ENCODE results near the gene ZNF684.
"Not testable (repeated sequence)": the region's sequence is repeated elsewhere in the genome, so short reads cannot be mapped to it uniquely, and the experiment has no call there.

ZNF684 gene

DNA sequence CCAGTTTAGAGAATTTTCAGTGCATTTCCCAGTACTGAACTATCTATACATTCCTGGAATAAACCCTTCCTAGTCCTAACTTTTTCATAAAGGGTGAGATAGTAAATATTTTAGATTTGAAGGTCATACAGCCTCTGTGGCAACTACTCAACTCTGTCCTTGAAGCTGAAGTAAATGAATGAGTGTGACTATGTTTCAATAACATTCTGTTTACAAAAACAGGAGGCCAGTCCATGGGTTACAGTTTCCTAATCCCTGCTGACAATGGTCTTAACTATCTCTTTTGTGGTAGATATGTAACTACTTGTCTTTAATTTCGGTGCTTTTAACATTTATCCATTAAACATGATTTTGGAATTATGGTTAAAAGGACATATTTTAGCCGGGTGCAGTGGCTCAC, 4.3 kb downstream of the ZNF684 start:
- H3K4me3 ChIP-seq (ENCODE audit: low read depth, low read length): no peak overlapping the region
- no peak overlapping the region for H3K9ac ChIP-seq (ENCODE audit: low read length)
- H3K27ac ChIP-seq (ENCODE audit: low read depth, low read length): no peak overlapping the region
- H3K27me3 ChIP-seq (ENCODE audit: control insufficient read depth, insufficient read depth, low read length): no peaks in the 10 kb centered on the region
- 0 out of 2 replicates have a peak, but pooled peaks cover 6% of the 10 kb centered on the region for H3K36me3 ChIP-seq (ENCODE audit: control insufficient read depth, insufficient read depth, low read length)
- H3K9me3 ChIP-seq (ENCODE audit: control insufficient read depth, insufficient read depth, low read depth, low read length): no peaks in the 10 kb centered on the region
- no peaks in the 10 kb centered on the region for H3K4me1 ChIP-seq (ENCODE audit: control insufficient read depth, insufficient read depth, low read length)

DNA sequence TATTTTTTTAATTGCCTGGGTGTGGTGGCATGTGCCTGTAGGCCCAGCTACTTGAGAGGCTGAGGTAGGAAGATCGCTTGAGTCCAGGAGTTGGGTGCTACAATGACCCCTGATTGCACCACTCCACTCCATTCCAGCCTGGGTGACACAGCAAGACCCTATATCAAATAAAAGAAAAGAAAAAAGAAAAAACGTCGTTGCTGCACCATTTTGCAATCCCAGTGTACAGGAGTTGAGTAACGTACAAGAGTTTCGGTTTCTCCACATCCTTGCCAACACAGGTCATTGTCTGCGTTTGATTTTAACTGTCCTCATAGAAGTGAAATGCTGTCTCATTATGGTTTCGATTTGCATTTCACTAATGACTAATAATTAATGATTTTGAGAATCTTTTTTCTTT, 7.9 kb downstream of the ZNF684 start:
- H3K9me3 ChIP-seq (ENCODE audit: control insufficient read depth, insufficient read depth, low read depth, low read length): no peaks in the 10 kb centered on the region
- H3K36me3 ChIP-seq (ENCODE audit: control insufficient read depth, insufficient read depth, low read length): peaks cover 25% of the 10 kb centered on the region
- H3K27ac ChIP-seq (ENCODE audit: low read depth, low read length): no peak overlapping the region
- H3K27me3 ChIP-seq (ENCODE audit: control insufficient read depth, insufficient read depth, low read length): no peaks in the 10 kb centered on the region
- H3K4me3 ChIP-seq (ENCODE audit: low read depth, low read length): no peak overlapping the region
- H3K9ac ChIP-seq (ENCODE audit: low read length): no peak overlapping the region
- H3K4me1 ChIP-seq (ENCODE audit: control insufficient read depth, insufficient read depth, low read length): no peaks in the 10 kb centered on the region

DNA sequence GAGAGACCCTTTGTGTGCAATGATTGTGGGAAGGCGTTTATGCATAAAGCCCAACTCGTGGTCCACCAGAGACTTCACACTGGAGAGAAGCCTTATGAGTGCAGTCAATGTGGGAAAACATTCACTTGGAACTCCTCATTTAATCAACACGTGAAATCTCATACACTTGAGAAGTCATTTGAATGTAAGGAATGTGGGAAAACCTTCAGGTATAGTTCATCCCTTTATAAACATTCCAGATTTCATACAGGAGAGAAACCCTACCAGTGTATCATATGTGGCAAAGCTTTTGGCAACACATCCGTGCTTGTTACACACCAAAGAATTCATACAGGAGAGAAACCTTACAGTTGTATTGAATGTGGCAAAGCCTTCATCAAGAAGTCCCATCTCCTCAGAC, 15.5 kb downstream of the ZNF684 start:
- peaks cover 17% of the 10 kb centered on the region for H3K9me3 ChIP-seq (ENCODE audit: control insufficient read depth, insufficient read depth, low read depth, low read length)
- no peaks in the 10 kb centered on the region for H3K27me3 ChIP-seq (ENCODE audit: control insufficient read depth, insufficient read depth, low read length)
- no peak overlapping the region for H3K4me3 ChIP-seq (ENCODE audit: low read depth, low read length)
- no peaks in the 10 kb centered on the region for H3K4me1 ChIP-seq (ENCODE audit: control insufficient read depth, insufficient read depth, low read length)
- no peak overlapping the region for H3K27ac ChIP-seq (ENCODE audit: low read depth, low read length)
- H3K9ac ChIP-seq (ENCODE audit: low read length): no peak overlapping the region
- H3K36me3 ChIP-seq (ENCODE audit: control insufficient read depth, insufficient read depth, low read length): peaks cover 39% of the 10 kb centered on the region

DNA sequence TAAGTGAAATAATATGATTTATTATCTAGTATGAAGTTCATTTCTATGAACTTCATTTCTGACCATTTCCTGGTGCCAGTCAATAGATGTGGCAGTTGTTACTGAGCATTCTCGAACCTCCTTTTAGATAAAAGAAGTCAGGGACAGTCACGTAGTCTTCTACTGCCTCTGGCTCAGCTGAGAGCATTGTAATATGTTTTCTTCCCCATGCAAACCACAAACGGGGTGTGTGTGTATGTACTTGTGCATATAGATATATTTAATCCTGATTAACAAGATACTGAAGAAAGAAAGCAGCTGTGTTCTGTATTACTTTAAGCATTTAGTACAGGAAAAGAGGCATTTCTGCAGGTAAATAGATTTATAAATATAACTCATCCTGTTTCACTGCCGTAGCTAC, 21.6 kb downstream of the ZNF684 start:
- Histone ChIP-seq H3K36me3 (ENCODE audit: control insufficient read depth, insufficient read depth, low read length) (no peaks in the 10 kb centered on the region), H3K27ac (ENCODE audit: low read depth, low read length) (no peak overlapping the region), H3K27me3 (ENCODE audit: control insufficient read depth, insufficient read depth, low read length) (no peaks in the 10 kb centered on the region), H3K4me3 (ENCODE audit: low read depth, low read length) (no peak overlapping the region), H3K9ac (ENCODE audit: low read length) (no peak overlapping the region), H3K9me3 (ENCODE audit: control insufficient read depth, insufficient read depth, low read depth, low read length) (no peaks in the 10 kb centered on the region), H3K4me1 (ENCODE audit: control insufficient read depth, insufficient read depth, low read length) (no peaks in the 10 kb centered on the region)

DNA sequence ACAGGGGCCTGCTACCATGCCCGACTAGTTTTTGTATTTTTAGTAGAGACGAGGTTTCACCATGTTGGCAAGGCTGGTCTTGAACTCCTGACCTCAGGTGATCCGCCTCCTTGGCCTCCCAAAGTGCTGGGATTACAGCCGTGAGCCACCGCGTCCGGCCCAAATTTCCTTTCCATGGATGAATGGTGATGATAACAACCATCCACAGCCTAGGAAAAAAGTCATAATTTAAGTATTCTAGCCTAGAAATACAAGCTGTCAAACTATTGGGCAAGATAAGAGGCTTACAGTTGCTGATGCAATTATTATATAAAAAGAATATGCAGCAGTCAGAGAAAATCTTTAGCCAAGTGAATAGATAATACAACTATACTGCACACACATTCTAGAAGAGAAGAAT, 23.4 kb downstream of the ZNF684 start:
- not testable (repeated sequence) for H3K27ac ChIP-seq (ENCODE audit: low read depth, low read length); H3K36me3 ChIP-seq (ENCODE audit: control insufficient read depth, insufficient read depth, low read length); H3K4me3 ChIP-seq (ENCODE audit: low read depth, low read length); H3K9me3 ChIP-seq (ENCODE audit: control insufficient read depth, insufficient read depth, low read depth, low read length); H3K4me1 ChIP-seq (ENCODE audit: control insufficient read depth, insufficient read depth, low read length); H3K27me3 ChIP-seq (ENCODE audit: control insufficient read depth, insufficient read depth, low read length); H3K9ac ChIP-seq (ENCODE audit: low read length)

DNA sequence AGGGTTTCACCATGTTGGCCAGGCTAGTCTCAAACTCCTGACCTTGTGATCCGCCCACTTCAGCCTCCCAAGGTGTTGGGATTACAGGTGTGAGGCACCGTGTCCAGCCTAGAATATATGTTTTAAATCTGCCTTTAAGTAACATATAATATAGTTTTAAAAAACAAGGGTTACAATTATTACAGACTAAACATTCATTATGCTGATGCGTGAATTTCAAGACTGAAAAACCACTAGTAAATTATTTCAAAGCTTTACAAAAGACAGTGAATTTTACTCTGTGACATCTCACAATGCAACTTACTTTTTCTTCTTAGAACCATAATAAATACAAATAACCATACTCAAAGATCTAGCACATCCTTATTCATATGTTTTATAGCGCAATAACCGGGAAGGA, 24.7 kb downstream of the ZNF684 start:
- no peaks in the 10 kb centered on the region for H3K27me3 ChIP-seq (ENCODE audit: control insufficient read depth, insufficient read depth, low read length)
- no peaks in the 10 kb centered on the region for H3K9me3 ChIP-seq (ENCODE audit: control insufficient read depth, insufficient read depth, low read depth, low read length)
- no peak overlapping the region for H3K4me3 ChIP-seq (ENCODE audit: low read depth, low read length)
- no peaks in the 10 kb centered on the region for H3K36me3 ChIP-seq (ENCODE audit: control insufficient read depth, insufficient read depth, low read length)
- H3K4me1 ChIP-seq (ENCODE audit: control insufficient read depth, insufficient read depth, low read length): no peaks in the 10 kb centered on the region
- H3K9ac ChIP-seq (ENCODE audit: low read length): no peak overlapping the region
- H3K27ac ChIP-seq (ENCODE audit: low read depth, low read length): no peak overlapping the region

DNA sequence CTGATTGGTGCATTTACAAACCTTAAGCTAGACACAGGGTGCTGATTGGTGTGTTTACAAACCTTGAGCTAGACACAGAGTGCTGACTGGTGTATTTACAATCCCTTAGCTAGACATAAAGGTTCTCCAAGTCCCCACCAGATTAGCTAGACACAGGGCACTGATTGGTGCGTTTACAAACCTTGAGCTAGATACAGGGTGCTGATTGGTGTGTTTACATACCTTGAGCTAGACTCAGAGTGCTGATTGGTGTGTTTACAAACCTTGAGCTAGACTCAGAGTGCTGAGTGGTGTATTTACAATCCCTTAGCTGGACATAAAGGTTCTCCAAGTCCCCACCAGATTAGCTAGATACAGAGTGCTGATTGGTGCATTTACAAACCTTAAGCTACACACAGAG, 26.8 kb downstream of the ZNF684 start:
- not testable (repeated sequence) for H3K27me3 ChIP-seq (ENCODE audit: control insufficient read depth, insufficient read depth, low read length); H3K27ac ChIP-seq (ENCODE audit: low read depth, low read length); H3K36me3 ChIP-seq (ENCODE audit: control insufficient read depth, insufficient read depth, low read length)

DNA sequence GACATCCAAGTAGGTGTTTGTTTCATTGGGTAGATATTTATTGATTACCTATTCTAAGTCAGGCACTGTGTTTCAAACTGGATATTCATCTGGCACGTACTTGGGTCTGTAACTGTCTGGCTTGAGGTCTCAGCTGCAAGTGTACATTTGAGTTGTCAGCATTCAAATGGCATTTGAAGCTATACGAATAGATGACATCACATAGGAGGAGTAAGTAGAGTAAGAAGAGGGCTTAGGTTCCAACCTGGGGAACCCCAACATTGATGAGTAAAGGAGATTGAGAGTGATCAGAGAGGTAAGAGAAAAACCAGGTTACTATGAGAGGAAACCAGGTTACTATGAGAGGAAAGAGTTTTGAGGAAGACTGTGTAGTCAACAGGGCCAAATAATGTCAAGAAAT, 30.7 kb downstream of the ZNF684 start:
- no peak overlapping the region for H3K9ac ChIP-seq (ENCODE audit: low read length)
- H3K4me1 ChIP-seq (ENCODE audit: control insufficient read depth, insufficient read depth, low read length): no peaks in the 10 kb centered on the region
- H3K27me3 ChIP-seq (ENCODE audit: control insufficient read depth, insufficient read depth, low read length): no peaks in the 10 kb centered on the region
- no peaks in the 10 kb centered on the region for H3K9me3 ChIP-seq (ENCODE audit: control insufficient read depth, insufficient read depth, low read depth, low read length)
- no peak overlapping the region for H3K4me3 ChIP-seq (ENCODE audit: low read depth, low read length)
- H3K27ac ChIP-seq (ENCODE audit: low read depth, low read length): no peak overlapping the region
- no peaks in the 10 kb centered on the region for H3K36me3 ChIP-seq (ENCODE audit: control insufficient read depth, insufficient read depth, low read length)

More for the DNA sequence above, 26.8 kb downstream of the ZNF684 start:
- H3K9me3 ChIP-seq (ENCODE audit: control insufficient read depth, insufficient read depth, low read depth, low read length); H3K4me1 ChIP-seq (ENCODE audit: control insufficient read depth, insufficient read depth, low read length); H3K4me3 ChIP-seq (ENCODE audit: low read depth, low read length); H3K9ac ChIP-seq (ENCODE audit: low read length): not testable (repeated sequence)

DNA sequence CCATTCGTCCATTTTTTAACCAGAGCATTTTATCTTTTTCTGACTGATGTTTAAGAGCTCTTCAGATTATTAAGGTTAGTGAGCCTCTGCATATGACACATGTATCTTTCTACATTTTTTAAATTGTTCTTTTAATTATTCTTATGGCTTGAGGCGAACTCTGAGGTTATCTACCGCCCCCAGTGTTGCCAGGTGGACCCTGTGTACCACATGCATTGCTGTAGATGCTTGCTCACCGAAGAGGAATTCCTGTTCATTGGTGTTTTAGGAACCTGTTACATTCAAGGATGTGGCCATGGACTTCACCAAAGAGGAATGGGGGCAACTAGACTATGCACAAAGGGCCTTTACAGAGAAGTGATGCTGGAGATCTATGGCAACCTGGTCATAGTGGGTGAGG, 31.8 kb downstream of the ZNF684 start:
- no peak overlapping the region for H3K27ac ChIP-seq (ENCODE audit: low read depth, low read length)
- no peak overlapping the region for H3K4me3 ChIP-seq (ENCODE audit: low read depth, low read length)
- H3K36me3 ChIP-seq (ENCODE audit: control insufficient read depth, insufficient read depth, low read length): no peaks in the 10 kb centered on the region
- no peaks in the 10 kb centered on the region for H3K9me3 ChIP-seq (ENCODE audit: control insufficient read depth, insufficient read depth, low read depth, low read length)
- H3K4me1 ChIP-seq (ENCODE audit: control insufficient read depth, insufficient read depth, low read length): no peaks in the 10 kb centered on the region
- H3K27me3 ChIP-seq (ENCODE audit: control insufficient read depth, insufficient read depth, low read length): no peaks in the 10 kb centered on the region
- H3K9ac ChIP-seq (ENCODE audit: low read length): no peak overlapping the region

DNA sequence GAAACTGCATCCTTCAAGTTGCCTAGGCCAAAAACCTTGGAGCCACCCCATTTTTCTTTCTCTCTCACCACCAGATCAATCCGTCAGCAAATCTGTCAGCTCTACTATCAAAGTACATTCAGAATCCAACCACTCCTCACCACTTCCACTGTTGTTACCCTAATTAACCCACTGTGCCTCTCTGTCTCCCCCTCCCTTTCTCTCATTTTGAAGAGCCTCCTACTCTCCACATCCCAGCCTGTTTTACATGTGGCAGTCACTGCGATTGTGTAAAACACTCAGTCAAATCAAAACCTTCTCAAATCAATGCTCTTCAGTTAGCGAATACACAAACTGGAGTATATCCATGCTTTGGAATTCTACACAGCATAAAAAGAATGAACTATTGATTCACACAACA, 33.1 kb downstream of the ZNF684 start:
- no peaks in the 10 kb centered on the region for H3K36me3 ChIP-seq (ENCODE audit: control insufficient read depth, insufficient read depth, low read length)
- H3K27me3 ChIP-seq (ENCODE audit: control insufficient read depth, insufficient read depth, low read length): no peaks in the 10 kb centered on the region
- H3K4me3 ChIP-seq (ENCODE audit: low read depth, low read length): no peak overlapping the region
- no peak overlapping the region for H3K9ac ChIP-seq (ENCODE audit: low read length)
- H3K4me1 ChIP-seq (ENCODE audit: control insufficient read depth, insufficient read depth, low read length): no peaks in the 10 kb centered on the region
- H3K9me3 ChIP-seq (ENCODE audit: control insufficient read depth, insufficient read depth, low read depth, low read length): no peaks in the 10 kb centered on the region
- no peak overlapping the region for H3K27ac ChIP-seq (ENCODE audit: low read depth, low read length)

DNA sequence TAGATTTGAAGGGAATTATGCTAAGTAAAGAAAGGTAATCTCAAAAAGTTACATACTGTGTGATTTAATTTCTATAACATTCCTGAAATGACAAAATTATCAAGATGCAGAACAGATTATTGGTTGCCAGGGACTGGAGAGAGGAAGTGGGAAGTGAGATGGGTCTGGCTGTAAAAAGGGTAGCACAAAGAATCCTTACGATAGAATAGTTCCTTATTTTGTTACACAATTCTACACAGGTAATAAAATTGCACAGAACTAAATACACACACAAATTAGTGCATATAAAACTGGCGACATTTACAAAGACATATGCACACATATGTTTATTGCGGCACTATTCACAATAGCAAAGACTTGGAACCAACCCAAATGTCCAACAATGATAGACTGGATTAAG, 33.5 kb downstream of the ZNF684 start:
- H3K4me3 ChIP-seq (ENCODE audit: low read depth, low read length): no peak overlapping the region
- H3K27me3 ChIP-seq (ENCODE audit: control insufficient read depth, insufficient read depth, low read length): no peaks in the 10 kb centered on the region
- no peak overlapping the region for H3K9ac ChIP-seq (ENCODE audit: low read length)

DNA sequence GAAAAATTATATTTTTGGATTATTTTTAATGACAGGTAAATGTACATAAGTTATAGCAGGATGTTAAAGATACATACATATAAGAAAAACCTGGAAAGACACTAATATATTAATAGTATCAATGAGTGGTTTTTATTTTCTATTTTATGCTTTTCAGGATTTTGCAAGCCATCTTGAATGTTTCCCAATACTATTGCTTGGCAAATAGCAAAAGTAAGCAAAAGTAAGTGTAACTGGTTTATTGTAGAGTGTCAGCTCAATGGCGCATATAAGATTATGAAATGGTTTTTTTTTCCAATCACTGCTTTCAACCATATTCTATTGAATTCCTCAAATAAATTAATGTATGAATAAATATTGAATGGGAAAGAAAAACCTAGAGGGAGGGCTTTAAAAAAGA, 36.4 kb downstream of the ZNF684 start:
- Histone ChIP-seq H3K9ac (ENCODE audit: low read length) (no peak overlapping the region), H3K27me3 (ENCODE audit: control insufficient read depth, insufficient read depth, low read length) (no peaks in the 10 kb centered on the region), H3K4me1 (ENCODE audit: control insufficient read depth, insufficient read depth, low read length) (no peaks in the 10 kb centered on the region), H3K9me3 (ENCODE audit: control insufficient read depth, insufficient read depth, low read depth, low read length) (no peaks in the 10 kb centered on the region), H3K27ac (ENCODE audit: low read depth, low read length) (no peak overlapping the region), H3K4me3 (ENCODE audit: low read depth, low read length) (no peak overlapping the region), H3K36me3 (ENCODE audit: control insufficient read depth, insufficient read depth, low read length) (no peaks in the 10 kb centered on the region)

More for the DNA sequence above, 33.5 kb downstream of the ZNF684 start:
- Histone ChIP-seq H3K36me3 (ENCODE audit: control insufficient read depth, insufficient read depth, low read length) (no peaks in the 10 kb centered on the region), H3K9me3 (ENCODE audit: control insufficient read depth, insufficient read depth, low read depth, low read length) (no peaks in the 10 kb centered on the region), H3K4me1 (ENCODE audit: control insufficient read depth, insufficient read depth, low read length) (no peaks in the 10 kb centered on the region), H3K27ac (ENCODE audit: low read depth, low read length) (no peak overlapping the region)

Data from HUES6 (cell line).